SU-DHL-6 (cell line): Measurements from ENCODE around the gene SHROOM1.

Source experiments
- H2AFZ ChIP-seq: fragments of 200-600 bp; sonication (generic); 2 replicates; pipeline ENCODE4 v1.6.1; 2014; ENCODE audit warnings: low read depth, mild to moderate bottlenecking, moderate library complexity, mixed read lengths, antibody characterized with exemption, low read length; ENCODE audit not compliant: severe bottlenecking
- H3F3A ChIP-seq: fragments of 200-600 bp; shearing (Covaris generic); 2 replicates; pipeline ENCODE4 v1.6.0; 2016; ENCODE audit warnings: antibody characterized with exemption, mild to moderate bottlenecking; ENCODE audit not compliant: insufficient read depth
- H3K27ac ChIP-seq: fragments of 200-600 bp; sonication (generic); 2 replicates; pipeline ENCODE4 v1.5.1; 2016; ENCODE audit warnings: low read depth, mild to moderate bottlenecking, low read length, moderate library complexity, mixed read lengths
- H3K27me3 ChIP-seq: fragments of 200-600 bp; sonication (generic), shearing (Covaris generic); 2 replicates; pipeline ENCODE4 v1.6.0; 2014; ENCODE audit warnings: mild to moderate bottlenecking, low read length
- H3K36me3 ChIP-seq: fragments of 200-600 bp; sonication (generic); 2 replicates; pipeline ENCODE4 v1.6.1; 2014; ENCODE audit warnings: mild to moderate bottlenecking, low read length, mixed read lengths
- H3K4me2 ChIP-seq: fragments of 300-600, 200-600 bp; shearing (Covaris generic), sonication (generic); 2 replicates; pipeline ENCODE4 v1.6.0; 2014; ENCODE audit warnings: low read length, low read depth, mild to moderate bottlenecking; ENCODE audit not compliant: poor library complexity, severe bottlenecking
- H3K4me3 ChIP-seq: fragments of 200-600 bp; sonication (generic); 2 replicates; pipeline ENCODE4 v1.5.1; 2014; ENCODE audit warnings: antibody characterized with exemption, low read length, mild to moderate bottlenecking, mixed read lengths; ENCODE audit not compliant: insufficient read depth, poor library complexity, severe bottlenecking
- H3K79me2 ChIP-seq: fragments of 200-600 bp; sonication (generic); 2 replicates; pipeline ENCODE4 v1.6.1; 2014; ENCODE audit warnings: mild to moderate bottlenecking, low read length, moderate library complexity; ENCODE audit not compliant: insufficient read depth
- H3K9ac ChIP-seq: fragments of 200-600 bp; sonication (generic); 2 replicates; pipeline ENCODE4 v1.7.0; 2014; ENCODE audit warnings: mild to moderate bottlenecking, low read length
- H3K9me2 ChIP-seq: fragments of 200-600 bp; sonication (generic); replicated peaks from 2 replicates; pipeline ENCODE4 v1.6.1; 2014; ENCODE audit warnings: low read length; ENCODE audit not compliant: insufficient read depth
- H3K9me3 ChIP-seq: fragments of 200-600 bp; sonication (generic); 2 replicates; pipeline ENCODE4 v1.6.1; 2014; ENCODE audit warnings: low read length, mixed read lengths; ENCODE audit not compliant: insufficient read depth
- H4K20me1 ChIP-seq: fragments of 200-600 bp; sonication (generic); 2 replicates; pipeline ENCODE4 v1.6.1; 2014; ENCODE audit warnings: low read depth, mild to moderate bottlenecking, antibody characterized with exemption, low read length, moderate library complexity, mixed read lengths
- EZH2phosphoT487 ChIP-seq: fragments of 200-600 bp; sonication (generic), shearing (Covaris generic); conservative IDR thresholded peaks from 2 replicates; pipeline ENCODE4 v1.6.1; 2018; ENCODE audit warnings: mild to moderate bottlenecking, antibody characterized with exemption, low read length, moderate library complexity, mixed read lengths
- TF ChIP-seq, protein P1 (sequence below): fragments of 200-600 bp; sonication (generic); IDR thresholded peaks from one replicate; pipeline ENCODE4 v1.5.1; 2017; ENCODE audit warnings: antibody characterized with exemption, mild to moderate bottlenecking, low read length, moderate library complexity; ENCODE audit not compliant: insufficient read depth, poor library complexity, severe bottlenecking

SHROOM1 gene

DNA sequence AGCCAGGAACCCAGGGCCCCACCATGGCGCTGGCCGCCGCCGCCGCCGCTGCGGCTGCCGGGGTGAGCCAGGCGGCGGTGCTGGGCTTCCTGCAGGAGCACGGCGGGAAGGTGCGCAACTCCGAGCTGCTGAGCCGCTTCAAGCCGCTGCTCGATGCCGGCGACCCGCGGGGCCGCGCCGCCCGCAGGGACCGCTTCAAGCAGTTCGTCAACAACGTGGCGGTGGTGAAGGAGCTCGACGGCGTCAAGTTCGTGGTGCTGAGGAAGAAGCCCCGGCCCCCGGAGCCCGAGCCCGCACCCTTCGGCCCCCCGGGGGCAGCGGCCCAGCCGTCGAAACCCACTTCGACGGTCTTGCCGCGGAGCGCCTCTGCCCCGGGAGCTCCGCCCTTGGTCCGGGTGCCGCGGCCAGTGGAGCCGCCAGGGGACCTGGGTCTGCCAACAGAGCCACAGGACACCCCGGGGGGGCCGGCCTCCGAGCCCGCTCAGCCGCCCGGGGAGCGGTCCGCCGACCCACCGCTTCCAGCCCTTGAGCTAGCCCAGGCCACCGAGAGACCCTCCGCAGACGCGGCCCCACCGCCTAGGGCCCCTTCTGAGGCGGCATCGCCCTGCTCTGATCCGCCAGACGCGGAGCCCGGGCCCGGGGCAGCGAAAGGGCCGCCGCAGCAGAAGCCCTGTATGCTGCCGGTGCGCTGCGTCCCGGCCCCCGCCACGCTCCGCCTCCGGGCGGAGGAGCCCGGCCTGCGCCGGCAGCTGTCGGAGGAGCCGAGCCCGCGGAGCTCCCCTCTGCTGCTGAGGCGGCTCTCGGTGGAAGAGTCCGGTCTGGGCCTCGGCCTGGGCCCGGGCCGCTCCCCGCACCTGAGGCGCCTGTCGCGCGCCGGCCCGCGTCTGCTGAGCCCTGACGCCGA, 16.6 kb downstream of the SHROOM1 start:
- no peak for TF ChIP-seq EZH2phosphoT487
- TF ChIP-seq, protein P1, sequence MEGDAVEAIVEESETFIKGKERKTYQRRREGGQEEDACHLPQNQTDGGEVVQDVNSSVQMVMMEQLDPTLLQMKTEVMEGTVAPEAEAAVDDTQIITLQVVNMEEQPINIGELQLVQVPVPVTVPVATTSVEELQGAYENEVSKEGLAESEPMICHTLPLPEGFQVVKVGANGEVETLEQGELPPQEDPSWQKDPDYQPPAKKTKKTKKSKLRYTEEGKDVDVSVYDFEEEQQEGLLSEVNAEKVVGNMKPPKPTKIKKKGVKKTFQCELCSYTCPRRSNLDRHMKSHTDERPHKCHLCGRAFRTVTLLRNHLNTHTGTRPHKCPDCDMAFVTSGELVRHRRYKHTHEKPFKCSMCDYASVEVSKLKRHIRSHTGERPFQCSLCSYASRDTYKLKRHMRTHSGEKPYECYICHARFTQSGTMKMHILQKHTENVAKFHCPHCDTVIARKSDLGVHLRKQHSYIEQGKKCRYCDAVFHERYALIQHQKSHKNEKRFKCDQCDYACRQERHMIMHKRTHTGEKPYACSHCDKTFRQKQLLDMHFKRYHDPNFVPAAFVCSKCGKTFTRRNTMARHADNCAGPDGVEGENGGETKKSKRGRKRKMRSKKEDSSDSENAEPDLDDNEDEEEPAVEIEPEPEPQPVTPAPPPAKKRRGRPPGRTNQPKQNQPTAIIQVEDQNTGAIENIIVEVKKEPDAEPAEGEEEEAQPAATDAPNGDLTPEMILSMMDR, result no peak
- Histone ChIP-seq H3K9ac (no peak overlapping the region), H3K27me3 (no peaks in the 10 kb centered on the region), H3K27ac (no peak overlapping the region), H4K20me1 (no peaks in the 10 kb centered on the region), H3K9me3 (no peaks in the 10 kb centered on the region), H3K9me2 (no peaks in the 10 kb centered on the region), H3K79me2 (no peaks in the 10 kb centered on the region), H3K4me2 (no peak overlapping the region), H2AFZ (no peak overlapping the region), H3F3A (no peaks in the 10 kb centered on the region), H3K4me3 (no peak overlapping the region), H3K36me3 (no peaks in the 10 kb centered on the region)

DNA sequence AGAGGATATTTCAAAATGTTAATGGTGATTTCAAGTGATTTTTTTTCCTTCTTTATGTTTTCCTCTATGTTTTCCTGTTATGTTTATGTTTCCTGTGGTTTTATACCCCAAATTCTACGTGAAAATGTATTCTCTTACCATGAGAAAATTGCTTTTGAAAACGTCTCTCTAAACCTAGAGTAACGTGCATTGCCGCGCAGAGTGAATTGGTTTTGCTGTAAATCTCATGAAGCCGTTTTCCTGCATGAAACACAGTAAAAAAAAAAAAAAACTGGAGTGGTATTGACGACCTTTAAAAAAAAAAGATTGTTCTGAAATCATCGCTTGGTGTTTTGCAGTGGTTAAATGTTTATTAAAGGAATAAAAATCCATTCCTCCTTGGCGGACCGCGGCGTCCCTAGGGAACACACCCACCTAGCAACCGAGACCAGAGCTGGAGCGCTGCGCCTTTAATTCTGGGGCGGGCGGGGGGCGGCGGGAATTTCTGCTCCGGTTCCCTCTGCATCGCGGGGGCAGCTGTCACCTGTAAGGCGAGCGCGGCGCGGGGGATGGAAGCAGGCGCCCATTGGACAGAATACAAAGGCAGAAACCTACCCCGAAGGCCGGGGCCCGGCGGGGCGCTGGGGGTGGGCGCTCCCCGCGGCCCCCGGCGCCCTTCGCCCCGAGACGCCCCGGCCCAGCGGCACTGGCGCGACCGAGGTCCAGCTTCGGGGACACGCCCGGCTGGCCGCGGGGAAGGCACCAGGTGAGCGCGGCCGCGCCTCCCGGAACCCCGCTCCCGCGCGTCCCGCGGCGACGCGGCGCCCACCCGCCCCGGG, 17.5 kb downstream of the SHROOM1 start, which contains the start of gene SOWAHA:
Gene SOWAHA (plus strand): TSS at position 522 of the 818 bp plus-strand sequence. CDS start 320 bp downstream, outside the sequence.
- H3K36me3 ChIP-seq, result no peaks in the 10 kb centered on the region
- no peaks in the 10 kb centered on the region for H3K9me3 ChIP-seq
- H4K20me1 ChIP-seq, result no peaks in the 10 kb centered on the region
- no peak within 1 kb of the TSS for H3K4me3 ChIP-seq
- H3K27ac ChIP-seq, result no peak within 1 kb of the TSS
- H3K79me2 ChIP-seq, result no peaks in the 10 kb centered on the region
- no peaks in the 10 kb centered on the region for H3K27me3 ChIP-seq
- no peaks in the 10 kb centered on the region for H3F3A ChIP-seq
- H3K9ac ChIP-seq, result no peak within 1 kb of the TSS
- no peaks in the 10 kb centered on the region for H3K9me2 ChIP-seq
- H3K4me2 ChIP-seq, result no peak within 1 kb of the TSS
- H2AFZ ChIP-seq, result no peak within 1 kb of the TSS
- TF ChIP-seq, protein P1, result no peak
- no peak for TF ChIP-seq EZH2phosphoT487

DNA sequence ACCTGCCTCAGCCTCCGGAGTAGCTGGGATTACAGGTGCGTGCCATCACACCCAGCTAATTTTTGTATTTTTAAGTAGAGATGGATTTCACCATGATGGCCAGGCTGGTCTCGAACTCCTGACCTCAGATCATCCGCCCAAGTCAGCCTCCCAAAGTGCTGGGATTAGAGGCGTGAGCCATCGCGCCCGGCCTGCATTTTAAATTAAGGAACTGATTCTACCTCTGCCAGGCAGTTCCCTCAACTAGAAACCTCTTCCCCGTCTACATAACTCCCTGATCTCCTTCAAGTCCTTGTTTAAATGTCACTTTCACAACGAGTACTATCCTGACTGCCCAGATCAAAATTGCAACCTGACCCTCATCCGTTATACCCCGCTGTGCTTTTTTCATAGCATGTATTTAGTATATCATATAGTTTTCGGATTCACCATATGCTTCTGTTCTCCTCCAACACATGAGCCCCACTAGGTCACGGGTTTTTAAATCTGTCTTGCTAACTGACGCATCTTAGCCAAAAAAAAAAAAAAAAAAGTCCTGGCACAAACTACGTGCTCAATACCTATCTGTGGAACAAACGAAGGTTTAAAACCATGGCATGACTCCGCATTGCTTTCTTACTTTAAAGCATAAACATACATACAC, 18.2 kb downstream of the SHROOM1 start:
- Histone ChIP-seq H4K20me1 (no peaks in the 10 kb centered on the region), H3K27ac (no peak overlapping the region), H3K4me3 (no peak overlapping the region), H3K27me3 (no peaks in the 10 kb centered on the region), H3K9ac (no peak overlapping the region), H3F3A (no peaks in the 10 kb centered on the region), H3K36me3 (no peaks in the 10 kb centered on the region), H3K4me2 (no peak overlapping the region), H3K79me2 (no peaks in the 10 kb centered on the region), H2AFZ (no peak overlapping the region), H3K9me2 (no peaks in the 10 kb centered on the region), H3K9me3 (no peaks in the 10 kb centered on the region)
- TF ChIP-seq, protein P1, result no peak
- TF ChIP-seq EZH2phosphoT487, result no peak
